ENCODE data around the gene SH2D1B. TPM values are rescaled to one million over a fixed set of nuclear protein-coding genes. Genes with fewer than 3 reads are reported as not detected.

Gene SH2D1B
- total and polyA plus RNA-seq, 9 of the 15 experiments (the other 6 are each of a cell fraction or from before 2014, with no cell fraction given), result 5.6 to 19.6 (median 9.7) TPM

DNA sequence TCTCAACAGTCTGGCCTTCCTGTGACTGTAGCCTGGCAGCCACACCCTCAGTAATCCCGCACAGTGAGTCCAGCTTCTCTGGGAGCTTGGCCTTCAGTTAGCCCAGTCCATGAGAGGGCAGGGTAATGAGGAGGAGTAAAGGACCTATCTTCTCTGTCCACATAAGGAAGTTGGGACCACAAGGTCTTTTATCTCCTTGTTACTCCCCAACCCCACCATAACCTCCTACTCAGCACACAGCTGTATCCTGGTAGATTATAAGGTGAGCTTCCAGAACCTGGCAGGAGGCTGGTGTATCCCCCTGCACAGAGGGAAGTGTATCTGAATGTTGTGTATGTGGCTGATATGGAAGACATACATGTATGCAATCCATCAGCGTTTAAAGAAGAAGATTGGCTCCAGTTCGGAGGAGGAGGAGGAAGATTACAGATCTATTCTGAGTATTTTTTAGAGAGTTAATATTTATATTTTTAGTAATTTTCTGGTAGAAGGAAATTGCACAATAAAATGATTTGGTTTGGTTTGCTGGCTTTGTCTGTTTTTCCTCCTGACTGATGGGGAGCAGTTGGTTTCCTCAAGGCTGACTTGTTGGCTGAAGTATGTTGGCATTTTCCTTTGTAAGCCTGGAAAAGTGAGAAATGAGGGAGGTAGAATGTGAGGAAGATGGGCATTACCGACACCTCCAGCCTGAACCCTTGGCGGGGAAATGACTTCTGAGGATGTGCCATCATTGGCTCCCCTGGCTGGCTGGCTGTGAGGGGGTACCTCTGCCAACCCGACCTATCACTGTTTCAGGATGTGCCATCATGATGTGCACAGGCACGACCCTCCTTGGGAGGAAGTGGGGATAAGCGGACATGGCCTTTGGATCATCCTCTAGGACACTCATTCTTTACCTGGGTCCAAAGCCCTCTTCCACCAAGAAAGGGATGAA lies 25.4 kb downstream of the SH2D1B start (continued):
- TF ChIP-seq ETS2 (tag; IDR thresholded peaks at IDR 0.05; ENCODE audit: borderline replicate concordance, poor library complexity, severe bottlenecking), result no peak
- no peak for TF ChIP-seq ZNF75A (CRISPR knock-in tag; IDR thresholded peaks at IDR 0.05)
- TF ChIP-seq, protein P1, sequence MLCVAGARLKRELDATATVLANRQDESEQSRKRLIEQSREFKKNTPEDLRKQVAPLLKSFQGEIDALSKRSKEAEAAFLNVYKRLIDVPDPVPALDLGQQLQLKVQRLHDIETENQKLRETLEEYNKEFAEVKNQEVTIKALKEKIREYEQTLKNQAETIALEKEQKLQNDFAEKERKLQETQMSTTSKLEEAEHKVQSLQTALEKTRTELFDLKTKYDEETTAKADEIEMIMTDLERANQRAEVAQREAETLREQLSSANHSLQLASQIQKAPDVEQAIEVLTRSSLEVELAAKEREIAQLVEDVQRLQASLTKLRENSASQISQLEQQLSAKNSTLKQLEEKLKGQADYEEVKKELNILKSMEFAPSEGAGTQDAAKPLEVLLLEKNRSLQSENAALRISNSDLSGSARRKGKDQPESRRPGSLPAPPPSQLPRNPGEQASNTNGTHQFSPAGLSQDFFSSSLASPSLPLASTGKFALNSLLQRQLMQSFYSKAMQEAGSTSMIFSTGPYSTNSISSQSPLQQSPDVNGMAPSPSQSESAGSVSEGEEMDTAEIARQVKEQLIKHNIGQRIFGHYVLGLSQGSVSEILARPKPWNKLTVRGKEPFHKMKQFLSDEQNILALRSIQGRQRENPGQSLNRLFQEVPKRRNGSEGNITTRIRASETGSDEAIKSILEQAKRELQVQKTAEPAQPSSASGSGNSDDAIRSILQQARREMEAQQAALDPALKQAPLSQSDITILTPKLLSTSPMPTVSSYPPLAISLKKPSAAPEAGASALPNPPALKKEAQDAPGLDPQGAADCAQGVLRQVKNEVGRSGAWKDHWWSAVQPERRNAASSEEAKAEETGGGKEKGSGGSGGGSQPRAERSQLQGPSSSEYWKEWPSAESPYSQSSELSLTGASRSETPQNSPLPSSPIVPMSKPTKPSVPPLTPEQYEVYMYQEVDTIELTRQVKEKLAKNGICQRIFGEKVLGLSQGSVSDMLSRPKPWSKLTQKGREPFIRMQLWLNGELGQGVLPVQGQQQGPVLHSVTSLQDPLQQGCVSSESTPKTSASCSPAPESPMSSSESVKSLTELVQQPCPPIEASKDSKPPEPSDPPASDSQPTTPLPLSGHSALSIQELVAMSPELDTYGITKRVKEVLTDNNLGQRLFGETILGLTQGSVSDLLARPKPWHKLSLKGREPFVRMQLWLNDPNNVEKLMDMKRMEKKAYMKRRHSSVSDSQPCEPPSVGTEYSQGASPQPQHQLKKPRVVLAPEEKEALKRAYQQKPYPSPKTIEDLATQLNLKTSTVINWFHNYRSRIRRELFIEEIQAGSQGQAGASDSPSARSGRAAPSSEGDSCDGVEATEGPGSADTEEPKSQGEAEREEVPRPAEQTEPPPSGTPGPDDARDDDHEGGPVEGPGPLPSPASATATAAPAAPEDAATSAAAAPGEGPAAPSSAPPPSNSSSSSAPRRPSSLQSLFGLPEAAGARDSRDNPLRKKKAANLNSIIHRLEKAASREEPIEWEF (CRISPR knock-in tag; IDR thresholded peaks at IDR 0.05), result no peak
- TF ChIP-seq, protein P2, sequence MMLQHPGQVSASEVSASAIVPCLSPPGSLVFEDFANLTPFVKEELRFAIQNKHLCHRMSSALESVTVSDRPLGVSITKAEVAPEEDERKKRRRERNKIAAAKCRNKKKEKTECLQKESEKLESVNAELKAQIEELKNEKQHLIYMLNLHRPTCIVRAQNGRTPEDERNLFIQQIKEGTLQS (IDR thresholded peaks at IDR 0.05), result no peak; the same call in 1 of the 2 replicates
- TF ChIP-seq, protein P2 (CRISPR knock-in tag; conservative IDR thresholded peaks at IDR 0.05), result peak; percentile 59; the same call in 1 of the 2 replicates
- peak; percentile 88 for TF ChIP-seq MBD2 (IDR thresholded peaks at IDR 0.05; ENCODE audit: borderline replicate concordance, low read depth)
- TF ChIP-seq ESRRA (IDR thresholded peaks at IDR 0.05; ENCODE audit: borderline replicate concordance, low read depth), result no peak; the same call in 1 of the 2 replicates
- TF ChIP-seq RBM39 (optimal IDR thresholded peaks at IDR 0.05; ENCODE audit: low read depth, low read length), result no peak
- no peak for TF ChIP-seq TGIF2 (CRISPR knock-in tag; IDR thresholded peaks at IDR 0.05)
- TF ChIP-seq KLF6 (CRISPR knock-in tag; IDR thresholded peaks at IDR 0.05; ENCODE audit: borderline replicate concordance), result no peak
- TF ChIP-seq PRPF4 (IDR thresholded peaks at IDR 0.05; ENCODE audit: insufficient read depth, low read depth, low read length, poor library complexity, severe bottlenecking), result no peak
- no peak for TF ChIP-seq BACH1 (tag; IDR thresholded peaks at IDR 0.05)
- no peak for TF ChIP-seq SP1 (CRISPR knock-in tag; IDR thresholded peaks at IDR 0.05)
- TF ChIP-seq ZNF77 (CRISPR knock-in tag; IDR thresholded peaks at IDR 0.05), result no peak
- no peak for TF ChIP-seq KAT8 (IDR thresholded peaks at IDR 0.05; ENCODE audit: low read depth)
- TF ChIP-seq NR1H2 (CRISPR knock-in tag; IDR thresholded peaks at IDR 0.05), result no peak
- TF ChIP-seq LCOR (CRISPR knock-in tag; IDR thresholded peaks at IDR 0.05), result peak; percentile 93
- TF ChIP-seq TRIM28 (IDR thresholded peaks at IDR 0.05), result no peak
- TF ChIP-seq SRSF1 (IDR thresholded peaks at IDR 0.05; ENCODE audit: low read depth, low read length), result no peak
- TF ChIP-seq, protein P3, sequence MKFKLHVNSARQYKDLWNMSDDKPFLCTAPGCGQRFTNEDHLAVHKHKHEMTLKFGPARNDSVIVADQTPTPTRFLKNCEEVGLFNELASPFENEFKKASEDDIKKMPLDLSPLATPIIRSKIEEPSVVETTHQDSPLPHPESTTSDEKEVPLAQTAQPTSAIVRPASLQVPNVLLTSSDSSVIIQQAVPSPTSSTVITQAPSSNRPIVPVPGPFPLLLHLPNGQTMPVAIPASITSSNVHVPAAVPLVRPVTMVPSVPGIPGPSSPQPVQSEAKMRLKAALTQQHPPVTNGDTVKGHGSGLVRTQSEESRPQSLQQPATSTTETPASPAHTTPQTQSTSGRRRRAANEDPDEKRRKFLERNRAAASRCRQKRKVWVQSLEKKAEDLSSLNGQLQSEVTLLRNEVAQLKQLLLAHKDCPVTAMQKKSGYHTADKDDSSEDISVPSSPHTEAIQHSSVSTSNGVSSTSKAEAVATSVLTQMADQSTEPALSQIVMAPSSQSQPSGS (CRISPR knock-in tag; IDR thresholded peaks at IDR 0.05), result no peak
